ENCODE results near the gene ARIH2. TPM values are rescaled to one million over a fixed set of nuclear protein-coding genes. Genes with fewer than 3 reads are reported as not detected.

ARIH2 gene
- total RNA-seq, 2 experiments from 2014 or later: 105 to 112 TPM

GRCh38 chr3:49013738-49014660 is 95.4 kb downstream of the ARIH2 start:
- Mint-ChIP-seq H3K27ac (no peak overlapping the region), H3K4me3 (no peak overlapping the region), H3K9me3 (ENCODE audit: low read depth) (no peaks in the 10 kb centered on the region), H3K4me1 (peaks cover 16% of the 10 kb centered on the region), H3K27me3 (no peaks in the 10 kb centered on the region), H3K36me3 (ENCODE audit: low read depth) (peaks cover 15% of the 10 kb centered on the region)
- ChIA-PET CTCF (interaction anchor here (0.8 to 4.7 kb wide), 6 partner anchors 9 to 45 kb away, joined by 3 to 31 read pairs (median 4); partner anchors contain the start of genes NDUFAF3 and P4HTM), POLR2A (interaction anchor here (2.6 kb wide), 1 partner anchor 7 kb away, joined by 10 read pairs; the partner anchor contains the start of gene NDUFAF3)
- DNase-seq (peak; percentile 70), ATAC-seq (peak; percentile 38)
- intact Hi-C loops (cut with DNase I, micrococcal nuclease): no loop called here

GRCh38 chr3:49015072-49015471 is 96.4 kb downstream of the ARIH2 start:
- H3K27ac Mint-ChIP-seq: no peak overlapping the region
- intact Hi-C loops (cut with DNase I, micrococcal nuclease): no loop called here
- POLR2A ChIA-PET: interaction anchor here (0.6 kb wide), 1 partner anchor 17 kb away, joined by 3 read pairs; no protein-coding TSS in a partner anchor

DNA sequence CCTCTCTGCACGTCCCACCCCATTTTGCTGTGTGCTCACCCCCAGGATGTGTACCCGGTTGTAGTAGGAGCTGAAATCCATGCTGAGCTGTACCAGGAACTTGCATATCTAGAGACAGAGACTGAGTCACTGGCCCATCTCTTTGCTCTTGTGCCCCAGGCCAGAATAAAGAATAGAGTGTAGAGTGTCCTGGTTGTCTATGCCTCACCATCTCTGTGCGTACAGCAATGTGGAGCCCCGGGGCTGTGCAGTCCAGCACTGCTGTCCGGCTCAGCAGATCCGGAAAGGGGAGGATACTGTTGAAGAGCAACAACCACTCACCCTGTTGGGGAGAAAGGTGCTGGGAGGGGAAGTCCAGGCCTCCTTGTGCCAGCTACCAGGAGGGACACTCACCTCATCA is 97.1 kb downstream of the ARIH2 start:
- no peak overlapping the region for H3K27ac Mint-ChIP-seq
- POLR2A ChIA-PET: interaction anchor here (0.6 to 9.0 kb wide), 2 partner anchors 7 to 18 kb away, joined by 3 to 102 read pairs; partner anchors contain the start of gene WDR6
- peaks cover 15% of the 10 kb centered on the region for H3K36me3 Mint-ChIP-seq (ENCODE audit: low read depth)
- no peak for ATAC-seq
- H3K9me3 Mint-ChIP-seq (ENCODE audit: low read depth): no peaks in the 10 kb centered on the region
- no peak for DNase-seq
- intact Hi-C loops (cut with DNase I, micrococcal nuclease): no loop called here
- H3K4me1 Mint-ChIP-seq: peaks cover 18% of the 10 kb centered on the region
- CTCF ChIA-PET: interaction anchor here (0.6 to 4.7 kb wide), 3 partner anchors 27 to 269 kb away, joined by 3 to 27 read pairs (median 4); partner anchors contain the start of gene P4HTM
- H3K27me3 Mint-ChIP-seq: no peaks in the 10 kb centered on the region
- H3K4me3 Mint-ChIP-seq: no peak overlapping the region

More at GRCh38 chr3:49015072-49015471, 96.4 kb downstream of the ARIH2 start:
- CTCF ChIA-PET: interaction anchor here (0.9 to 4.7 kb wide), 4 partner anchors 20 to 46 kb away, joined by 3 to 27 read pairs (median 3); partner anchors contain the start of gene P4HTM
- H3K4me1 Mint-ChIP-seq: peaks cover 16% of the 10 kb centered on the region
- DNase-seq: no peak
- H3K9me3 Mint-ChIP-seq (ENCODE audit: low read depth): no peaks in the 10 kb centered on the region
- no peak for ATAC-seq
- H3K27me3 Mint-ChIP-seq: no peaks in the 10 kb centered on the region
- H3K4me3 Mint-ChIP-seq: no peak overlapping the region
- H3K36me3 Mint-ChIP-seq (ENCODE audit: low read depth): peaks cover 15% of the 10 kb centered on the region

DNA sequence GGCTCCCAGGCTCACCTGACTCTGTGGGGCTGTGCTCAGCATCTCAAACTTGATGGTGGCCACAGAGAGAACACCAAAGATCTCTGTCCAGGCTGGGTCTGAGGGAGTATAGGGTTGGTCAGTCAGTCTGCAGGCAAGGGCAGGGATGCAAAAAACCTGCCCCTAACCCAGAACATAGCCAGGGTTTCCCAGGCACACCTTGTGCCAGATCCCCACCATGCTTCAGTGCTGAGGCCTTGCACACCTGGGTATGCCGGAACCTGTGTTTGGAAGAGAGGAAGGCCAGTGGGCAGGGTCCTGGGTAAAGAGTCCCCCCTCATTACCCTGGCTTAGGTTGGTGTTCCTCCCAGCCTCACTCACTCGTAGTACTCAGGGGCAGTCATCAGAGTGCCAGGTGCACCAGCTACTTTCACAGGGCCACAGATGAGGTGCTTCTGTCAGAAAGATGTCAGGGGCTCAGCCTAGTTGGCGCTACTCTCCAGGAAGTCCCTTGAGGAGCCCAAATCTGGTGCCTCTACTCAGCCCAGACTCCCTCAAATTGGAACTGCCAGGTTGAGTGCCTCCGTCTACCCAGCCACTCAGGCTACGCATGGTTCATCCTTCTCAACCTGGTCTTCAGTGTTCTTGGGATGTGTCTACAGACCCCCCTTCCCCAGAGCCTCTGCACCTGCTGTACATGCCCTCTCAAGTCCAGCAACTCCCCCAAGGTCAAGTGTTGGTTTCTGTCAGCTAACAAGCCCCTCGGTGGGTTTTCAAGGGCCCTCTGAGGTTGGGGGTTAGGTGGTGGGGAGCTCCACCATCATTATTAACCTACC is 98.0 kb downstream of the ARIH2 start:
- CTCF ChIA-PET: interaction anchor here (0.5 to 4.7 kb wide), 7 partner anchors 8 to 1004 kb away, joined by 3 to 27 read pairs (median 4); partner anchors contain the start of genes P4HTM, QRICH1 and WDR6
- Mint-ChIP-seq H3K27me3 (no peaks in the 10 kb centered on the region), H3K27ac (no peak overlapping the region), H3K4me3 (peak overlapping the region; percentile 95), H3K36me3 (ENCODE audit: low read depth) (peaks cover 15% of the 10 kb centered on the region), H3K9me3 (ENCODE audit: low read depth) (no peaks in the 10 kb centered on the region), H3K4me1 (peaks cover 18% of the 10 kb centered on the region)
- intact Hi-C loops (cut with DNase I, micrococcal nuclease): no loop called here
- POLR2A ChIA-PET: interaction anchor here (1.0 to 9.0 kb wide), 4 partner anchors 8 to 78 kb away, joined by 3 to 102 read pairs (median 10); partner anchors contain the start of genes IMPDH2, QRICH1 and WDR6
- DNase-seq: no peak
- ATAC-seq: no peak

DNA sequence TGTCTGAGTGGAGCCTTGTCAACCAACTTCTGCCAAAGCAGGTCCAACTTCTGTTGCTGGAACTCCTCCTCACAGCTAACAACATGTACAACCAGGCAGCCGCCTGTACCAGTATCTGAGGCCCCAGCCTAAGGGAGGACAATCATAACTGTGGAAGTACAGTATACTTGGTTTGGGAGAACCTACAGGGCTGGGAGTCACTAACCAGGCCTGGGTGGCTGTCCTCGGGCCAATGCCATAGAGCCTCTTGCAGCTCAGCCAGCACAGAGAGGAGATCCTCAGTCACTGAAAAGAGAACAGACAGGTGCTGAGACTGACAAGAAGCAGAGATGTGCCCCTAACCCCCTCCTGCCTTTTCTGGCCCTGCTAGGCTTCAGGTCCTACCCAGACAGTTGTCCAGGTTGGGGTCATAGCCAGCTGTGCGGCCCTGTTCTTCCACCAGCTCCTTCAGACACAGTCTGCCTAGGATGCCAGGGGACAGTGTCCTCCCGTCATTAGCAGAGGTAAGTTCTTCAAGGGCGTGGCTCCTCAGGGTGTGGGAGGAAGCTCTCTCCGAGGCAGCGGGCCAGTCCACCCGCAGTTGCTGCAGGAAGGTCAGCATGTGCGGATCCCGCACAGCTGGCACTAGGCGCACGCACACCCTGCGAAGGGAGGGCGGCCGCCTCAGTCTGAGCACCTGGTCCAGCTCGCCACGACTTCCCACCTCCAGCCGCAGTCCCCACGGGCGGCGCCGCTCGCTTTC is 98.8 kb downstream of the ARIH2 start:
- H3K4me3 Mint-ChIP-seq: peak overlapping the region; percentile 95
- H3K36me3 Mint-ChIP-seq (ENCODE audit: low read depth): peaks cover 17% of the 10 kb centered on the region
- ATAC-seq (no peak), DNase-seq (peak; percentile 36)
- peaks cover 18% of the 10 kb centered on the region for H3K4me1 Mint-ChIP-seq
- H3K27me3 Mint-ChIP-seq: no peaks in the 10 kb centered on the region
- POLR2A ChIA-PET: interaction anchor here (1.0 to 9.0 kb wide), 4 partner anchors 9 to 77 kb away, joined by 3 to 102 read pairs (median 10); partner anchors contain the start of genes IMPDH2, QRICH1 and WDR6
- CTCF ChIA-PET: interaction anchor here (0.5 to 4.7 kb wide), 6 partner anchors 9 to 1005 kb away, joined by 3 to 27 read pairs (median 4); partner anchors contain the start of genes P4HTM, QRICH1 and WDR6
- peak overlapping the region; percentile 55 for H3K27ac Mint-ChIP-seq
- H3K9me3 Mint-ChIP-seq (ENCODE audit: low read depth): no peaks in the 10 kb centered on the region
- intact Hi-C loops (cut with DNase I, micrococcal nuclease): no loop called here

GRCh38 chr3:49017971-49018706 is 99.5 kb downstream of the ARIH2 start, which contains the start of gene DALRD3:
Gene DALRD3, minus strand, starts transcription at chr3:49018580. Its CDS starts 16 bp downstream, at chr3:49018564.
- H3K27ac Mint-ChIP-seq: peak within 1 kb of the TSS; percentile 91
- H3K9me3 Mint-ChIP-seq (ENCODE audit: low read depth): no peaks in the 10 kb centered on the region
- ChIA-PET POLR2A (interaction anchor here (0.6 to 9.0 kb wide), 5 partner anchors 10 to 546 kb away, joined by 3 to 102 read pairs (median 6); partner anchors contain the start of genes IMPDH2, QRICH1 and WDR6), CTCF (interaction anchor here (1.0 to 4.7 kb wide), 4 partner anchors 11 to 217 kb away, joined by 3 to 27 read pairs (median 4); partner anchors contain the start of genes P4HTM, QRICH1 and WDR6)
- intact Hi-C loops (cut with DNase I, micrococcal nuclease): loop anchor here in 1 of 2 experiments (1.0 kb wide), 1 partner anchor 29 kb away; no protein-coding TSS in a partner anchor
- peak within 1 kb of the TSS; percentile 95 for H3K4me3 Mint-ChIP-seq
- H3K4me1 Mint-ChIP-seq: peaks cover 22% of the 10 kb centered on the region
- DNase-seq (peak; percentile 77), ATAC-seq (no peak)
- peaks cover 24% of the 10 kb centered on the region for H3K36me3 Mint-ChIP-seq (ENCODE audit: low read depth)
- no peaks in the 10 kb centered on the region for H3K27me3 Mint-ChIP-seq

DNA sequence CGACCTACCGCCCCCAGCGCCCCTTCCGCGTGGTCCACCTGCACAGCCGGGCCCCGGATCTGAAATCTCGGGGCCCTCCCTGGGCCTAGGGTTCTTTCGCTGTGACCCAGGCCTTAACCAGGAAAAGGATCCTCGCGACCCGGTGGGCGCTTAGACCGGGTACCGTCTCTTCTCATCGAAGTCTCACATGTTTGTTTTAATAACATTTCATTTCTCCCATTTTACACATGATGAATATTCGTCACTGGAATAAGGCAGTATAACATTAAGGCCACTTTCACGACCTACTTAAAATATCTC is 100.0 kb downstream of the ARIH2 start:
- intact Hi-C loops (cut with DNase I, micrococcal nuclease): loop anchor here in 1 of 2 experiments (1.0 kb wide), 1 partner anchor 29 kb away; no protein-coding TSS in a partner anchor
- Mint-ChIP-seq H3K27me3 (no peaks in the 10 kb centered on the region), H3K9me3 (ENCODE audit: low read depth) (no peaks in the 10 kb centered on the region), H3K36me3 (ENCODE audit: low read depth) (peaks cover 25% of the 10 kb centered on the region), H3K27ac (peak overlapping the region; percentile 91), H3K4me3 (peak overlapping the region; percentile 95), H3K4me1 (peaks cover 26% of the 10 kb centered on the region)
- CTCF ChIA-PET: interaction anchor here (1.0 kb wide), 1 partner anchor 12 kb away, joined by 3 read pairs; the partner anchor contains the start of gene WDR6
- no peak for DNase-seq
- POLR2A ChIA-PET: interaction anchor here (0.6 to 9.0 kb wide), 4 partner anchors 10 to 546 kb away, joined by 3 to 102 read pairs (median 10); partner anchors contain the start of genes IMPDH2 and WDR6
- no peak for ATAC-seq

- H3K9me3 Mint-ChIP-seq (ENCODE audit: low read depth): no peaks in the 10 kb centered on the region
- H3K36me3 Mint-ChIP-seq (ENCODE audit: low read depth): peaks cover 34% of the 10 kb centered on the region
- POLR2A ChIA-PET: interaction anchor here (0.7 to 9.0 kb wide), 5 partner anchors 9 to 74 kb away, joined by 3 to 102 read pairs (median 4); partner anchors contain the start of genes IMPDH2, QRICH1 and WDR6
- H3K4me3 Mint-ChIP-seq: peak overlapping the region; percentile 95
- CTCF ChIA-PET: interaction anchor here (0.6 to 3.6 kb wide), 9 partner anchors 9 to 826 kb away, joined by 3 to 28 read pairs (median 3); partner anchors contain the start of genes IMPDH2 and WDR6
- intact Hi-C loops (cut with DNase I, micrococcal nuclease): loop anchor here (2.0 to 10.0 kb wide), 10 partner anchors 31 to 1545 kb away; partner anchors contain the start of genes AMT (in 1 of the 2), CCDC51 (in 1 of the 2), CCDC71 (in 1 of the 2) and CDC25A (in 1 of the 2)
- H3K27me3 Mint-ChIP-seq: no peaks in the 10 kb centered on the region
- DNase-seq (no peak), ATAC-seq (no peak)
- peaks cover 39% of the 10 kb centered on the region for H3K4me1 Mint-ChIP-seq
- H3K27ac Mint-ChIP-seq: peak overlapping the region; percentile 84
Observed at GRCh38 chr3:49019941-49020329, 101.3 kb downstream of the ARIH2 start.

All from activated CD4-positive, alpha-beta T cell treated with anti-CD3 and anti-CD28 coated beads for 36 hours (primary cell).